Caco-2 (cell line): ENCODE measurements around the gene UBE3A. TPM values are rescaled to one million over a fixed set of nuclear protein-coding genes. Genes with fewer than 3 reads are reported as not detected.

Experiments used
- BruUV-seq: library from RNA; stranded (reverse); fragments of 400-500 nt; replicated peaks from 2 replicates; lab custom pipeline; 2021; lab: Mats Ljungman, UMichigan
- CTCF ChIA-PET: fragments of 300-600 bp; sonication (Branson Sonifier 250); formaldehyde crosslinking; loops from one replicate; lab custom pipeline; 2022; ENCODE audit warnings: antibody characterized with exemption; lab: Charles Lee
- POLR2A ChIA-PET: fragments of 300-600 bp; sonication (Branson Sonifier 250); formaldehyde crosslinking; loops from one replicate; lab custom pipeline; 2022; ENCODE audit warnings: antibody characterized with exemption; lab: Charles Lee
- DNase-seq, 2 experiments: peaks; one replicate each; pipeline versions ENCODE4 v3.0.0 to v3.0.0-alpha.2; 2020 to 2022
- H3K27me3 ChIP-seq: replicated peaks from 2 replicates; pipeline ENCODE4 v1.6.0; 2011; ENCODE audit warnings: low read length; ENCODE audit not compliant: control insufficient read depth, insufficient read depth
- H3K36me3 ChIP-seq: 2 replicates; pipeline ENCODE4 v1.5.1; 2011; ENCODE audit warnings: low read length; ENCODE audit not compliant: control insufficient read depth, insufficient read depth
- H3K4me1 ChIP-seq: fragments of 250-450 bp; sonication (Bioruptor Pico); 2 replicates; pipeline ENCODE4 v1.5.1; 2020; ENCODE audit warnings: mild to moderate bottlenecking
- H3K4me3 ChIP-seq: 2 replicates; pipeline ENCODE4 v1.5.1; 2011; ENCODE audit warnings: low read depth, mild to moderate bottlenecking, control low read depth, low read length
- H3K9me3 ChIP-seq: fragments of 250-450 bp; sonication (Bioruptor Pico); 2 replicates; pipeline ENCODE4 v1.5.1; 2020; ENCODE audit warnings: mild to moderate bottlenecking, moderate library complexity
- H3K27ac Mint-ChIP-seq: one replicate; pipeline ENCODE4 v1.8.0; 2022; ENCODE audit warnings: mixed read lengths; ENCODE audit not compliant: unreplicated experiment
- H3K27me3 Mint-ChIP-seq: one replicate; pipeline ENCODE4 v1.8.0; 2022; ENCODE audit warnings: mixed read lengths; ENCODE audit not compliant: insufficient read depth, unreplicated experiment
- H3K36me3 Mint-ChIP-seq: one replicate; pipeline ENCODE4 v1.8.0; 2022; ENCODE audit warnings: mild to moderate bottlenecking, mixed read lengths; ENCODE audit not compliant: insufficient read depth, unreplicated experiment
- H3K4me1 Mint-ChIP-seq: one replicate; pipeline ENCODE4 v1.8.0; 2022; ENCODE audit warnings: low read depth, mixed read lengths; ENCODE audit not compliant: unreplicated experiment
- H3K4me3 Mint-ChIP-seq: one replicate; pipeline ENCODE4 v1.8.0; 2022; ENCODE audit warnings: mild to moderate bottlenecking, moderate library complexity, mixed read lengths; ENCODE audit not compliant: unreplicated experiment
- H3K9me3 Mint-ChIP-seq: one replicate; pipeline ENCODE4 v1.8.0; 2022; ENCODE audit warnings: mixed read lengths; ENCODE audit not compliant: unreplicated experiment
- CTCF ChIP-seq, 2 experiments: fragments of 200-600 bp in 1 of 2; IDR thresholded peaks; 1 replicate in 1 of 2; 2 replicates in 1 of 2; pipeline versions ENCODE4 v1.5.1 to v1.8.0; 2011 to 2022; ENCODE audit warnings: antibody characterized with exemption in 1 of 2, control low read depth in 1 of 2, inconsistent platforms in 1 of 2, low read depth in 1 of 2, low read length in 1 of 2, mild to moderate bottlenecking in 1 of 2, moderate library complexity in 1 of 2; ENCODE audit not compliant: insufficient read depth in 1 of 2, severe bottlenecking in 1 of 2, unreplicated experiment in 1 of 2
- intact Hi-C: fragments of 100-400 bp; cut with micrococcal nuclease; formaldehyde crosslinking; loops from one replicate; pipeline ENCODE4 v1.10.0; 2022; ENCODE audit not compliant: unreplicated experiment
- total RNA-seq: library from RNA; stranded (reverse); gene quantifications from 2 replicates; pipeline ENCODE4 v1.2.3, GENCODE V29; 2022

The UBE3A gene
- total RNA-seq, 1 experiment from 2014 or later: 125 TPM

DNA sequence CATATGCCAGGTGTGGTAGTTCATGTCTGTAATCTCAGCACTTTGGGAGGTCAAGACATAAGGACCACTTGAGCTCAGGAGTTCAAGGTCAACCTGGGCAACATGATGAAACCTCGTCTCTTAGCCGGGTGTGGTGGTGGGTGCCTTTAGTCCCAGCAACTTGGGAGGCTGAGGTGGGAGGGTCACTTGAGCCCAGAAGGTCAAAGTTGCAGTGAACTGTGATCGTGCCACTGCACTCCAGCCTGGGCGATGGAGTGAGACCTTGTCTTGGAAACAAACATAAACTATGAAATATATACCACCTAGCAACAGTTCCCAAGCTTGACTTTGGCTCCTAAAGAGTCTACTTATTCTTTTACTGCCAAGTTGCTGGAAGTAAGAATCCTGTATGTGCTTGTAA is 30.9 kb downstream of the UBE3A start:
- intact Hi-C loops: no loop called here
- Mint-ChIP-seq H3K27me3 (no peaks in the 10 kb centered on the region), H3K36me3 (peaks cover 28% of the 10 kb centered on the region), H3K27ac (no peak overlapping the region), H3K9me3 (no peaks in the 10 kb centered on the region), H3K4me1 (peaks cover 11% of the 10 kb centered on the region), H3K4me3 (no peak overlapping the region)
- H3K27me3 ChIP-seq: no peaks in the 10 kb centered on the region
- CTCF ChIA-PET: no interaction called here
- no peak for TF ChIP-seq CTCF (IDR thresholded peaks at IDR 0.05; ENCODE audit: insufficient read depth in 1 of 2, low read depth in 1 of 2, low read length in 1 of 2, severe bottlenecking in 1 of 2, unreplicated experiment in 1 of 2)
- BruUV-seq: no TSS peak
- DNase-seq: no peak
- no peaks in the 10 kb centered on the region for H3K9me3 ChIP-seq
- no peaks in the 10 kb centered on the region for H3K4me1 ChIP-seq
- no peak overlapping the region for H3K4me3 ChIP-seq
- no peaks in the 10 kb centered on the region; the same call in 1 of the 2 replicates for H3K36me3 ChIP-seq
- POLR2A ChIA-PET: no interaction called here

- Histone ChIP-seq H3K4me3 (no peak overlapping the region), H3K9me3 (no peaks in the 10 kb centered on the region), H3K36me3 (peaks cover 3% of the 10 kb centered on the region), H3K4me1 (no peaks in the 10 kb centered on the region), H3K27me3 (no peaks in the 10 kb centered on the region)
- BruUV-seq: no TSS peak
- Mint-ChIP-seq H3K4me3 (no peak overlapping the region), H3K27me3 (no peaks in the 10 kb centered on the region), H3K4me1 (peaks cover 11% of the 10 kb centered on the region), H3K9me3 (no peaks in the 10 kb centered on the region), H3K36me3 (peaks cover 37% of the 10 kb centered on the region), H3K27ac (no peak overlapping the region)
- POLR2A ChIA-PET: no interaction called here
- no peak for DNase-seq
- no peak for TF ChIP-seq CTCF (IDR thresholded peaks at IDR 0.05; ENCODE audit: insufficient read depth in 1 of 2, low read depth in 1 of 2, low read length in 1 of 2, severe bottlenecking in 1 of 2, unreplicated experiment in 1 of 2)
- intact Hi-C loops: no loop called here
- CTCF ChIA-PET: no interaction called here
These were observed 32.0 kb downstream of the UBE3A start for GRCh38 chr15:25406846-25407245.

- Mint-ChIP-seq H3K4me3 (no peak overlapping the region), H3K9me3 (no peaks in the 10 kb centered on the region), H3K4me1 (peaks cover 11% of the 10 kb centered on the region), H3K27ac (no peak overlapping the region), H3K36me3 (peaks cover 43% of the 10 kb centered on the region), H3K27me3 (no peaks in the 10 kb centered on the region)
- DNase-seq: no peak
- Histone ChIP-seq H3K4me3 (no peak overlapping the region), H3K27me3 (no peaks in the 10 kb centered on the region), H3K36me3 (peaks cover 3% of the 10 kb centered on the region), H3K9me3 (no peaks in the 10 kb centered on the region), H3K4me1 (no peaks in the 10 kb centered on the region)
- CTCF ChIA-PET: no interaction called here
- BruUV-seq: no TSS peak
- intact Hi-C loops: no loop called here
- TF ChIP-seq CTCF (IDR thresholded peaks at IDR 0.05; ENCODE audit: insufficient read depth in 1 of 2, low read depth in 1 of 2, low read length in 1 of 2, severe bottlenecking in 1 of 2, unreplicated experiment in 1 of 2): no peak
- POLR2A ChIA-PET: no interaction called here
These were observed 32.6 kb downstream of the UBE3A start for GRCh38 chr15:25406261-25406660.
